ENCODE data around the gene ARL17A.
"Not testable (repeated sequence)": the region's sequence is repeated elsewhere in the genome, so short reads cannot be mapped to it uniquely, and the experiment has no call there.

The ARL17A gene

GRCh38 chr17:46579083-46580075 is at the start of gene ARL17A:
TSS of gene ARL17A (minus strand) at chr17:46579691. CDS start at chr17:46576322, 3,369 bp downstream.
- not testable (repeated sequence) for DNase-seq (ENCODE audit: low read depth); H3K4me3 ChIP-seq (ENCODE audit: low read length)

GRCh38 chr17:46628753-46629436 is 49.4 kb upstream of the ARL17A start:
- H3K4me3 ChIP-seq (ENCODE audit: low read length); DNase-seq (ENCODE audit: low read depth): not testable (repeated sequence)

- H3K4me3 ChIP-seq (ENCODE audit: low read length); DNase-seq (ENCODE audit: low read depth): not testable (repeated sequence)
These were observed 48.0 kb upstream of the ARL17A start for GRCh38 chr17:46627452-46627851.

GRCh38 chr17:46624726-46625125 is 45.2 kb upstream of the ARL17A start:
- not testable (repeated sequence) for H3K4me3 ChIP-seq (ENCODE audit: low read length); DNase-seq (ENCODE audit: low read depth)

- DNase-seq (ENCODE audit: low read depth); H3K4me3 ChIP-seq (ENCODE audit: low read length): not testable (repeated sequence)
These were observed 44.3 kb upstream of the ARL17A start for GRCh38 chr17:46623790-46624189.

GRCh38 chr17:46618975-46619374 is 39.5 kb upstream of the ARL17A start:
- DNase-seq (ENCODE audit: low read depth); H3K4me3 ChIP-seq (ENCODE audit: low read length): not testable (repeated sequence)

- not testable (repeated sequence) for DNase-seq (ENCODE audit: low read depth); H3K4me3 ChIP-seq (ENCODE audit: low read length)
These were observed 37.6 kb upstream of the ARL17A start for GRCh38 chr17:46617121-46617520.

- not testable (repeated sequence) for DNase-seq (ENCODE audit: low read depth); H3K4me3 ChIP-seq (ENCODE audit: low read length)
These were observed 34.4 kb upstream of the ARL17A start for GRCh38 chr17:46613876-46614275.

GRCh38 chr17:46611304-46611703 is 31.8 kb upstream of the ARL17A start:
- not testable (repeated sequence) for DNase-seq (ENCODE audit: low read depth); H3K4me3 ChIP-seq (ENCODE audit: low read length)

GRCh38 chr17:46603125-46603524 is 23.6 kb upstream of the ARL17A start:
- DNase-seq (ENCODE audit: low read depth); H3K4me3 ChIP-seq (ENCODE audit: low read length): not testable (repeated sequence)

- DNase-seq (ENCODE audit: low read depth); H3K4me3 ChIP-seq (ENCODE audit: low read length): not testable (repeated sequence)
These were observed 21.3 kb upstream of the ARL17A start for GRCh38 chr17:46600767-46601166.

GRCh38 chr17:46598344-46598931 is 18.9 kb upstream of the ARL17A start:
- not testable (repeated sequence) for DNase-seq (ENCODE audit: low read depth); H3K4me3 ChIP-seq (ENCODE audit: low read length)

- not testable (repeated sequence) for DNase-seq (ENCODE audit: low read depth); H3K4me3 ChIP-seq (ENCODE audit: low read length)
These were observed 11.8 kb upstream of the ARL17A start for GRCh38 chr17:46591332-46591731.

GRCh38 chr17:46590157-46591146 is 11.0 kb upstream of the ARL17A start, which contains the start of gene NSF:
TSS of gene NSF (plus strand) at chr17:46590669. CDS start at chr17:46590776, 107 bp downstream.
- DNase-seq (ENCODE audit: low read depth); H3K4me3 ChIP-seq (ENCODE audit: low read length): not testable (repeated sequence)

- DNase-seq (ENCODE audit: low read depth); H3K4me3 ChIP-seq (ENCODE audit: low read length): not testable (repeated sequence)
These were observed 6.0 kb upstream of the ARL17A start for GRCh38 chr17:46585444-46585843.

GRCh38 chr17:46580082-46580481 is 591 bp upstream of the ARL17A start:
- H3K4me3 ChIP-seq (ENCODE audit: low read length) = not testable (repeated sequence)

GRCh38 chr17:46571796-46572195 is 7.7 kb downstream of the ARL17A start:
- H3K4me3 ChIP-seq (ENCODE audit: low read length); DNase-seq (ENCODE audit: low read depth): not testable (repeated sequence)

More at GRCh38 chr17:46580082-46580481, 591 bp upstream of the ARL17A start:
- DNase-seq (ENCODE audit: low read depth) = not testable (repeated sequence)

- not testable (repeated sequence) for DNase-seq (ENCODE audit: low read depth); H3K4me3 ChIP-seq (ENCODE audit: low read length)
These were observed 12.5 kb downstream of the ARL17A start for GRCh38 chr17:46566980-46567379.

- H3K4me3 ChIP-seq (ENCODE audit: low read length); DNase-seq (ENCODE audit: low read depth): not testable (repeated sequence)
These were observed 13.2 kb downstream of the ARL17A start for GRCh38 chr17:46566284-46566683.
